ENCODE data around the gene FAM118A. TPM values are rescaled to one million over a fixed set of nuclear protein-coding genes. Genes with fewer than 3 reads are reported as not detected.

The FAM118A gene
- total RNA-seq, 1 experiment from 2014 or later = 37.9 TPM

DNA sequence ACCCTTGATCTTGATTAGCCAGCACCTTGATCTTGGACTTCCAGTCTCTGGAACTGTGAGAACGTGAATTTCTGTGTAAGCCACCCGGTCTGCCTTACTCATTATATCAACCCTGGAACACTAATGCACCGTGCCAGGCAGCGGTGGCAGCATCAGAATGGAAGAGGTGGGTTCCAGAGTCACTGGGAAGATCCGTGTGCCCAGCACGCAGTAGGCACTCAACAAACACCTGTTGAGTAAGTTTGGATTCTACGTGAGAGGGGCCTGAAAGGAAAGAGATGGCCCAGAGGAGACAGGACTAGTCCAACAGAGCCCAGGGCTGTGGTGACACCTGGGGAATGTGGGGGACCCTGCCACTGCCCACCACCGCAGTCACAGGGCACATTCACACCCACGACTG lies 31.6 kb upstream of the FAM118A start:
- H3K23me2 ChIP-seq (ENCODE audit: insufficient read length, low read depth, low read length, poor library complexity, severe bottlenecking) = no peaks in the 10 kb centered on the region
- WGBS (ENCODE audit: extremely low coverage, insufficient read length, low lambda C conversion rate) = no CpG with 5 or more reads among the region's 9 CpGs

More for the DNA sequence above, 31.6 kb upstream of the FAM118A start:
- Histone ChIP-seq H3K27me3 (ENCODE audit: insufficient read depth, low read length) (no peaks in the 10 kb centered on the region), H2BK15ac (ENCODE audit: low read depth, low read length) (no peak overlapping the region), H3K9ac (ENCODE audit: extremely low read depth, insufficient read length, low read length) (no peak overlapping the region), H3K56ac (ENCODE audit: insufficient read length, low read depth, low read length) (no peak overlapping the region), H3T11ph (ENCODE audit: low read length) (no peak overlapping the region), H2BK12ac (ENCODE audit: insufficient read length, low read depth, low read length) (no peak overlapping the region), H2AFZ (ENCODE audit: low read length) (no peak overlapping the region), H2AK5ac (ENCODE audit: insufficient read length, low read length) (no peak overlapping the region), H4K5ac (ENCODE audit: insufficient read length, low read depth, low read length) (no peak overlapping the region), H2BK120ac (ENCODE audit: low read depth, low read length, poor library complexity, severe bottlenecking) (no peak overlapping the region), H3K14ac (ENCODE audit: insufficient read depth, low read length) (no peak overlapping the region), H4K8ac (replicated peaks; ENCODE audit: insufficient read length, low read depth, low read length) (no peak overlapping the region), H2BK5ac (ENCODE audit: insufficient read length, low read length) (no peak overlapping the region), H3K4ac (ENCODE audit: low read depth, low read length) (no peak overlapping the region), H4K91ac (ENCODE audit: insufficient read length, low read depth, low read length) (no peak overlapping the region), H2BK20ac (ENCODE audit: low read depth, low read length, poor library complexity, severe bottlenecking) (no peak overlapping the region), H3K9me3 (ENCODE audit: control insufficient read depth, low read depth, low read length) (no peaks in the 10 kb centered on the region), H4K20me1 (ENCODE audit: control insufficient read depth, insufficient read depth, insufficient read length) (no peaks in the 10 kb centered on the region), H3K18ac (ENCODE audit: insufficient read length, low read depth, low read length) (no peak overlapping the region), H3K4me1 (ENCODE audit: insufficient read depth, low read length) (no peaks in the 10 kb centered on the region), H3K79me1 (ENCODE audit: insufficient read depth, low read depth, low read length, poor library complexity, severe bottlenecking) (no peaks in the 10 kb centered on the region), H3K23ac (ENCODE audit: insufficient read length, low read depth, low read length) (no peak overlapping the region), H3K79me2 (ENCODE audit: insufficient read depth, low read length) (no peaks in the 10 kb centered on the region), H3K4me2 (ENCODE audit: insufficient read depth, insufficient read length, low read length) (no peak overlapping the region), H3K27ac (ENCODE audit: insufficient read length, low read depth, low read length) (no peak overlapping the region)
- H3K4me1 Mint-ChIP-seq = no peaks in the 10 kb centered on the region
- peaks cover 37% of the 10 kb centered on the region for H3K27me3 Mint-ChIP-seq (ENCODE audit: low read depth)
- no peak overlapping the region for H3K27ac Mint-ChIP-seq
- DNase-seq = no peak
- no peaks in the 10 kb centered on the region for H3K9me3 Mint-ChIP-seq
- TF ChIP-seq, protein P1, sequence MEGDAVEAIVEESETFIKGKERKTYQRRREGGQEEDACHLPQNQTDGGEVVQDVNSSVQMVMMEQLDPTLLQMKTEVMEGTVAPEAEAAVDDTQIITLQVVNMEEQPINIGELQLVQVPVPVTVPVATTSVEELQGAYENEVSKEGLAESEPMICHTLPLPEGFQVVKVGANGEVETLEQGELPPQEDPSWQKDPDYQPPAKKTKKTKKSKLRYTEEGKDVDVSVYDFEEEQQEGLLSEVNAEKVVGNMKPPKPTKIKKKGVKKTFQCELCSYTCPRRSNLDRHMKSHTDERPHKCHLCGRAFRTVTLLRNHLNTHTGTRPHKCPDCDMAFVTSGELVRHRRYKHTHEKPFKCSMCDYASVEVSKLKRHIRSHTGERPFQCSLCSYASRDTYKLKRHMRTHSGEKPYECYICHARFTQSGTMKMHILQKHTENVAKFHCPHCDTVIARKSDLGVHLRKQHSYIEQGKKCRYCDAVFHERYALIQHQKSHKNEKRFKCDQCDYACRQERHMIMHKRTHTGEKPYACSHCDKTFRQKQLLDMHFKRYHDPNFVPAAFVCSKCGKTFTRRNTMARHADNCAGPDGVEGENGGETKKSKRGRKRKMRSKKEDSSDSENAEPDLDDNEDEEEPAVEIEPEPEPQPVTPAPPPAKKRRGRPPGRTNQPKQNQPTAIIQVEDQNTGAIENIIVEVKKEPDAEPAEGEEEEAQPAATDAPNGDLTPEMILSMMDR (conservative IDR thresholded peaks at IDR 0.05) = no peak
- H3K36me3 Mint-ChIP-seq (ENCODE audit: insufficient read depth in 1 of 3, low read depth in 3 of 3) = no peaks in the 10 kb centered on the region
- no peak overlapping the region for H3K4me3 Mint-ChIP-seq
